HCT116 (cell line): ENCODE measurements around the gene CBX1. TPM values are rescaled to one million over a fixed set of nuclear protein-coding genes. Genes with fewer than 3 reads are reported as not detected.
A peak's percentile ranks its signal among the peaks of the same experiment; 100 is the strongest.

Source experiments
- ATAC-seq: fragments of 200-7000 bp; cut with Tn5 transposase; 2 replicates; pipeline ENCODE4 v1.9.1; 2020; ENCODE audit warnings: mild to moderate bottlenecking, moderate library complexity
- BruUV-seq: library from RNA; stranded (reverse); fragments of 400-500 nt; replicated peaks from 2 replicates; lab custom pipeline; 2021; lab: Mats Ljungman, UMichigan
- CTCF ChIA-PET: fragments of 300-600 bp; sonication (Branson Sonifier 250); formaldehyde crosslinking; loops from one replicate; lab custom pipeline; 2021; ENCODE audit warnings: antibody characterized with exemption; lab: Charles Lee
- POLR2A ChIA-PET: fragments of 300-600, 350-600 bp; sonication (Branson Sonifier 250); formaldehyde crosslinking; loops from one replicate; lab custom pipeline; 2021; ENCODE audit warnings: antibody characterized with exemption; lab: Charles Lee
- RAD21 ChIA-PET, 2 experiments: fragments of 300-600 bp; sonication (Branson Sonifier 250); formaldehyde crosslinking; loops; one replicate each; lab custom pipeline; 2023; ENCODE audit warnings: low total read pairs in 2 of 2; ENCODE audit not compliant: uncharacterized antibody in 2 of 2, unreplicated experiment in 2 of 2, low non-redundant PET in 1 of 2; lab: Charles Lee
- DNase-seq: peaks from one replicate; pipeline ENCODE4 v3.0.0-alpha.2; 2010; ENCODE audit warnings: low read depth, low spot score
- H2AFZ ChIP-seq: fragments of 200-600 bp; shearing (Covaris generic), sonication (generic); 2 replicates; pipeline ENCODE4 v1.6.1; 2017; ENCODE audit warnings: low read depth, mixed run types, mixed read lengths, antibody characterized with exemption, low read length; ENCODE audit not compliant: poor library complexity, severe bottlenecking
- H3K27ac ChIP-seq: 2 replicates; pipeline ENCODE4 v1.5.1; 2012; ENCODE audit warnings: low read depth, low read length
- H3K27me3 ChIP-seq: fragments of 200-600 bp; sonication (generic); 2 replicates; pipeline ENCODE4 v1.6.1; 2016; ENCODE audit warnings: mixed run types, low read length, mixed read lengths; ENCODE audit not compliant: insufficient read depth
- H3K36me3 ChIP-seq, 2 experiments: fragments of 200-500 bp in 1 of 2; fragments of 200-600 bp in 1 of 2; sonication (Bioruptor generic) in 1 of 2; sonication (generic) in 1 of 2; 2 replicates each; pipeline versions ENCODE4 v1.5.1 to v1.6.1; 2014 to 2016; ENCODE audit warnings: low read length in 2 of 2, inconsistent platforms in 1 of 2, mixed read lengths in 1 of 2, mixed run types in 1 of 2; ENCODE audit not compliant: insufficient read depth in 2 of 2, control insufficient read depth in 1 of 2
- H3K4me1 ChIP-seq, 2 experiments: fragments of 200-600 bp in 1 of 2; sonication (generic) in 1 of 2; 2 replicates each; pipeline versions ENCODE4 v1.5.1 to v1.6.1; 2012 to 2017; ENCODE audit warnings: low read length in 2 of 2, inconsistent platforms in 1 of 2, mild to moderate bottlenecking in 1 of 2, mixed read lengths in 1 of 2, mixed run types in 1 of 2, moderate library complexity in 1 of 2; ENCODE audit not compliant: insufficient read depth in 2 of 2, control insufficient read depth in 1 of 2
- H3K4me2 ChIP-seq: fragments of 200-600 bp; sonication (generic); 2 replicates; pipeline ENCODE4 v1.6.1; 2017; ENCODE audit warnings: mixed run types, low read length, mixed read lengths
- H3K4me3 ChIP-seq, 2 experiments: fragments of 200-600 bp in 1 of 2; sonication (generic) in 1 of 2; replicated peaks in 1 of 2; 2 replicates each; pipeline ENCODE4 v1.5.1; 2011 to 2016; ENCODE audit warnings: low read length in 2 of 2, control low read depth in 1 of 2, low read depth in 1 of 2, mild to moderate bottlenecking in 1 of 2, mixed read lengths in 1 of 2, mixed run types in 1 of 2
- H3K79me2 ChIP-seq: fragments of 200-600 bp; sonication (generic); 2 replicates; pipeline ENCODE4 v1.6.1; 2017; ENCODE audit warnings: mild to moderate bottlenecking, mixed run types, low read length, moderate library complexity, mixed read lengths; ENCODE audit not compliant: insufficient read depth
- H3K9ac ChIP-seq: fragments of 200-600 bp; sonication (generic); 2 replicates; pipeline ENCODE4 v1.6.1; 2016; ENCODE audit warnings: low read length, mixed read lengths
- H3K9me2 ChIP-seq: fragments of 200-600 bp; sonication (generic), shearing (Covaris generic); 2 replicates; pipeline ENCODE4 v1.6.1; 2017; ENCODE audit warnings: mixed run types, mild to moderate bottlenecking, moderate library complexity; ENCODE audit not compliant: insufficient read depth
- H3K9me3 ChIP-seq, 2 experiments: fragments of 200-500 bp in 1 of 2; fragments of 200-600 bp in 1 of 2; sonication (Bioruptor generic) in 1 of 2; sonication (generic) in 1 of 2; 2 replicates each; pipeline ENCODE4 v1.6.1; 2014 to 2017; ENCODE audit warnings: low read length in 2 of 2, mixed read lengths in 2 of 2, inconsistent platforms in 1 of 2, low read depth in 1 of 2, mild to moderate bottlenecking in 1 of 2, mixed run types in 1 of 2, moderate library complexity in 1 of 2; ENCODE audit not compliant: control insufficient read depth in 1 of 2, insufficient read depth in 1 of 2
- H4K20me1 ChIP-seq: fragments of 200-600 bp; sonication (generic), shearing (Covaris generic); 2 replicates; pipeline ENCODE4 v1.6.1; 2017; ENCODE audit warnings: mixed run types, mild to moderate bottlenecking, moderate library complexity; ENCODE audit not compliant: insufficient read depth
- CEBPB ChIP-seq: IDR thresholded peaks from 2 replicates; pipeline ENCODE4 v1.6.1; 2012; ENCODE audit warnings: low read depth
- ELF1 ChIP-seq: IDR thresholded peaks from 2 replicates; pipeline ENCODE4 v1.6.1; 2012; ENCODE audit warnings: low read depth, borderline replicate concordance
- EZH2phosphoT487 ChIP-seq: fragments of 200-600 bp; IDR thresholded peaks from 2 replicates; pipeline ENCODE4 v1.6.1; 2018; ENCODE audit warnings: antibody characterized with exemption, borderline replicate concordance
- POLR2A ChIP-seq: IDR thresholded peaks from 2 replicates; pipeline ENCODE4 v1.7.0; 2011; ENCODE audit warnings: borderline replicate concordance; ENCODE audit not compliant: insufficient read depth, insufficient read length; ENCODE audit errors: extremely low read depth
- POLR2AphosphoS5 ChIP-seq: IDR thresholded peaks from 2 replicates; pipeline ENCODE4 v1.6.1; 2011; ENCODE audit warnings: mild to moderate bottlenecking, low read depth, low read length, moderate library complexity
- REST ChIP-seq: IDR thresholded peaks from 2 replicates; pipeline ENCODE4 v1.6.1; 2012; ENCODE audit warnings: low read depth
- SIN3A ChIP-seq: IDR thresholded peaks from 2 replicates; pipeline ENCODE4 v1.6.1; 2012; ENCODE audit warnings: low read depth
- SRF ChIP-seq: IDR thresholded peaks from 2 replicates; pipeline ENCODE4 v1.6.1; 2012; ENCODE audit warnings: low read depth
- TCF7L2 ChIP-seq: IDR thresholded peaks from 2 replicates; pipeline ENCODE4 v1.7.0; 2011; ENCODE audit warnings: borderline replicate concordance, inconsistent platforms; ENCODE audit not compliant: insufficient read depth, insufficient read length; ENCODE audit errors: extremely low read depth
- YY1 ChIP-seq: IDR thresholded peaks from 2 replicates; pipeline ENCODE4 v1.6.1; 2011; ENCODE audit warnings: low read length, low read depth, moderate library complexity, mild to moderate bottlenecking; ENCODE audit not compliant: insufficient replicate concordance; ENCODE audit errors: extremely low read depth
- ZFX ChIP-seq: fragments of 450-650 bp; IDR thresholded peaks from 2 replicates; pipeline ENCODE4 v1.6.1; 2017
- ZNF274 ChIP-seq: fragments of 200-500 bp; sonication (Bioruptor generic); IDR thresholded peaks from 2 replicates; pipeline ENCODE4 v1.6.1; 2014; ENCODE audit warnings: mild to moderate bottlenecking, low read depth, low read length, inconsistent platforms
- intact Hi-C: fragments of 100-400 bp; cut with micrococcal nuclease; formaldehyde crosslinking; loops from 2 replicates; pipeline ENCODE4 v1.10.0; 2022
- total RNA-seq: library from RNA; stranded (reverse); gene quantifications from one replicate; pipeline ENCODE4 v1.2.1, GENCODE V29; 2021; ENCODE audit not compliant: unreplicated experiment
- TF ChIP-seq, protein P1 (sequence below): IDR thresholded peaks from 2 replicates; pipeline ENCODE4 v1.6.1; 2012

CBX1 gene
- total RNA-seq, 1 experiment from 2014 or later, result 136 TPM

- TF ChIP-seq SIN3A (no peak), ZFX (no peak), ELF1 (no peak), TCF7L2 (no peak), ZNF274 (no peak), CEBPB (no peak), SRF (no peak), YY1 (no peak), REST (no peak)
- TF ChIP-seq, protein P1, sequence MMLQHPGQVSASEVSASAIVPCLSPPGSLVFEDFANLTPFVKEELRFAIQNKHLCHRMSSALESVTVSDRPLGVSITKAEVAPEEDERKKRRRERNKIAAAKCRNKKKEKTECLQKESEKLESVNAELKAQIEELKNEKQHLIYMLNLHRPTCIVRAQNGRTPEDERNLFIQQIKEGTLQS, result no peak
Measured at GRCh38 chr17:48046296-48046695, 55.0 kb downstream of the CBX1 start (continued).

DNA sequence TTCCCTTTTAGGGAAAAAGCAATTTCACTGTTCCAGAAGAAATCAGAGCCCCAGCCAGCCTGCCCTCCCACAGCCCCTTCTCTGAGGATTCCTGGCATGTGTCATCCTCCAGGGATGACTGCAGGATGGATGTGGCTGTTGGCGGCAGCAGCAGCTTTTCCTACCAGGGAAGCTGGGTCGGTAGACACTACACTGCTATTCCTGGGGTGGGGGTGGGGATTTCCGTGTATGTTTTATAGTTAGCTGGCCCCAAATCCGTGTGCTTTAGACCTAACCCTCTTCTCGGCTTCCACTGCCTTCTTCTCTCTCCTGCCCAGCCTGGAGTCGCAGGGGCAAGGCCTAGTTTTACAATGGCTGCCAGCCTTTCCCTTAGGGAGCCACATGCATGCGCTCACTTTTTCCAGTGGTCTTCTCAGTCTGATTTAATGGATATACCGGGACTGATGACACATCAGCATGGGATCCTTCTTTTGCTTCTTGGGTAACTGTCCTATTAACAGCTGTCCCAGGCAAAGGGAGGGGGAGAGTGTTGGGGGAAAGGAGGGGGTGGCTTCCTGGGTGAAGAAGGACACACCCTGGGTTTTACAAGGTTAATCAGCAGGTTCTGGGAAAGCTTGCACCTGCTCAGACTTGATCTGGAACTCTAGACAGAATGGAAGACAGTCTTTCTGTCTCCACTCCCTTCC, 55.8 kb downstream of the CBX1 start:
- intact Hi-C loops, result no loop called here
- Histone ChIP-seq H3K27me3 (no peaks in the 10 kb centered on the region), H2AFZ (no peak overlapping the region), H3K79me2 (peaks cover 19% of the 10 kb centered on the region), H3K9me3 (no peaks in the 10 kb centered on the region), H4K20me1 (no peaks in the 10 kb centered on the region), H3K27ac (no peak overlapping the region), H3K4me2 (0 out of 2 replicates have a peak overlapping the region, but pooled peaks have one; percentile 4), H3K4me1 (peaks cover 16 to 39% of the 10 kb centered on the region in 2 experiments), H3K9me2 (no peaks in the 10 kb centered on the region), H3K36me3 (peaks cover under 1 to 2% of the 10 kb centered on the region in 2 experiments; a peak in 3 of 4 replicates), H3K4me3 (no peak overlapping the region), H3K9ac (no peak overlapping the region)
- RAD21 ChIA-PET, result interaction anchor here in 1 of 2 experiments (0.6 kb wide), 1 partner anchor 18 kb away, joined by 5 read pairs; no protein-coding TSS in a partner anchor
- DNase-seq, result no peak
- ATAC-seq, result no peak
- CTCF ChIA-PET, result interaction anchor here (4.8 kb wide), 1 partner anchor 19 kb away, joined by 38 read pairs; no protein-coding TSS in a partner anchor
- BruUV-seq, result no TSS peak
- POLR2A ChIA-PET, result interaction anchor here (0.7 to 1.3 kb wide), 2 partner anchors 9 to 99 kb away, joined by 6 to 7 read pairs; no protein-coding TSS in a partner anchor
- TF ChIP-seq POLR2A (no peak), POLR2AphosphoS5 (no peak), REST (no peak), EZH2phosphoT487 (no peak), SIN3A (no peak)
- TF ChIP-seq, protein P1, result no peak
